Neural cell (in vitro differentiated cells): ENCODE measurements around the gene GRIA3. TPM values are rescaled to one million over a fixed set of nuclear protein-coding genes. Genes with fewer than 3 reads are reported as not detected.

Experiments
- H2AFZ ChIP-seq: fragments of 200-600, 300-800 bp; sonication (generic), shearing (Covaris generic); 2 replicates; pipeline ENCODE4 v1.6.0; 2014; ENCODE audit warnings: low read depth, mild to moderate bottlenecking, antibody characterized with exemption, low read length, moderate library complexity
- H3F3A ChIP-seq: fragments of 200-600 bp; shearing (Covaris generic); 2 replicates; pipeline ENCODE4 v1.6.1; 2016; ENCODE audit warnings: mild to moderate bottlenecking, moderate library complexity, mixed read lengths, antibody characterized with exemption, low read length; ENCODE audit not compliant: insufficient read depth, poor library complexity, severe bottlenecking
- H3K27ac ChIP-seq: fragments of 200-600, 300-800 bp; sonication (generic), shearing (Covaris generic); 2 replicates; pipeline ENCODE4 v1.5.1; 2014; ENCODE audit warnings: mild to moderate bottlenecking, low read length, moderate library complexity
- H3K27me3 ChIP-seq: fragments of 300-800, 200-600 bp; sonication (generic), shearing (Covaris generic); 2 replicates; pipeline ENCODE4 v1.6.0; 2014; ENCODE audit warnings: mild to moderate bottlenecking, low read depth, low read length, moderate library complexity; ENCODE audit not compliant: insufficient read depth
- H3K36me3 ChIP-seq: fragments of 300-800, 200-600 bp; sonication (generic), shearing (Covaris generic); 2 replicates; pipeline ENCODE4 v1.5.1; 2014; ENCODE audit warnings: mild to moderate bottlenecking, antibody characterized with exemption, low read length, moderate library complexity; ENCODE audit not compliant: insufficient read depth
- H3K4me2 ChIP-seq: fragments of 300-800, 200-600 bp; sonication (generic), shearing (Covaris generic); 2 replicates; pipeline ENCODE4 v1.6.0; 2014; ENCODE audit warnings: mild to moderate bottlenecking, low read length
- H3K4me3 ChIP-seq: fragments of 300-800, 200-600 bp; sonication (generic), shearing (Covaris generic); 2 replicates; pipeline ENCODE4 v1.5.1; 2014; ENCODE audit warnings: mild to moderate bottlenecking, low read length, moderate library complexity
- H3K79me2 ChIP-seq: fragments of 200-600 bp; shearing (Covaris generic); replicated peaks from 2 replicates; pipeline ENCODE4 v1.6.0; 2014; ENCODE audit warnings: mild to moderate bottlenecking, low read length, moderate library complexity; ENCODE audit not compliant: insufficient read depth
- H3K9ac ChIP-seq: fragments of 300-800, 200-600 bp; sonication (generic), shearing (Covaris generic); 2 replicates; pipeline ENCODE4 v1.6.1; 2016; ENCODE audit warnings: mild to moderate bottlenecking, low read length, mixed read lengths
- H3K9me2 ChIP-seq: fragments of 200-600 bp; shearing (Covaris generic); 2 replicates; pipeline ENCODE4 v1.6.1; 2016; ENCODE audit warnings: mild to moderate bottlenecking, low read length, mixed read lengths; ENCODE audit not compliant: insufficient read depth
- H3K9me3 ChIP-seq: fragments of 200-600, 300-800 bp; sonication (generic), shearing (Covaris generic); 2 replicates; pipeline ENCODE4 v1.6.1; 2016; ENCODE audit warnings: mild to moderate bottlenecking, mixed run types, low read length, moderate library complexity, mixed read lengths
- H4K20me1 ChIP-seq: fragments of 200-600 bp; shearing (Covaris generic); 2 replicates; pipeline ENCODE4 v1.6.1; 2016; ENCODE audit warnings: mild to moderate bottlenecking, mixed run types; ENCODE audit not compliant: insufficient read depth
- CTCF ChIP-seq: fragments of 450-650 bp; IDR thresholded peaks from 2 replicates; pipeline ENCODE4 v1.5.1; 2014; ENCODE audit warnings: antibody characterized with exemption, mild to moderate bottlenecking, moderate library complexity; ENCODE audit not compliant: poor library complexity, severe bottlenecking
- EP300 ChIP-seq: fragments of 450-650 bp; conservative IDR thresholded peaks from 2 replicates; pipeline ENCODE4 v1.6.1; 2014; ENCODE audit warnings: antibody characterized with exemption, mild to moderate bottlenecking, moderate library complexity; ENCODE audit not compliant: poor library complexity, severe bottlenecking
- EZH2 ChIP-seq: fragments of 200-600, 300-800 bp; shearing (Covaris generic), sonication (generic); IDR thresholded peaks from 2 replicates; pipeline ENCODE4 v1.6.1; 2014; ENCODE audit warnings: antibody characterized with exemption, low read length, borderline replicate concordance, mild to moderate bottlenecking; ENCODE audit not compliant: insufficient read depth, poor library complexity, severe bottlenecking
- POLR2AphosphoS5 ChIP-seq: IDR thresholded peaks from 2 replicates; pipeline ENCODE4 v1.6.1; 2012
- REST ChIP-seq: IDR thresholded peaks from 2 replicates; pipeline ENCODE4 v1.6.1; 2012; ENCODE audit warnings: borderline replicate concordance
- SMC3 ChIP-seq: fragments of 450-650 bp; conservative IDR thresholded peaks from 2 replicates; pipeline ENCODE4 v1.6.1; 2014; ENCODE audit warnings: antibody characterized with exemption, mild to moderate bottlenecking, moderate library complexity; ENCODE audit not compliant: poor library complexity
- TAF1 ChIP-seq: IDR thresholded peaks from 2 replicates; pipeline ENCODE4 v1.6.1; 2012; ENCODE audit warnings: low read depth
- polyA plus RNA-seq: library from polyadenylated mRNA; depleted of rRNA; stranded (reverse); fragments of >200 nt; gene quantifications from 2 replicates; pipeline ENCODE4 v1.2.3, GENCODE V29; 2014

GRIA3 gene
- polyA plus RNA-seq, 1 donor from 2014 or later: 7.8 TPM

- no peaks in the 10 kb centered on the region for H3K27me3 ChIP-seq
- TF ChIP-seq POLR2AphosphoS5 (no peak), CTCF (no peak), SMC3 (no peak), TAF1 (no peak), REST (no peak), EP300 (no peak), EZH2 (no peak)
- H3F3A ChIP-seq: no peaks in the 10 kb centered on the region
- H3K4me2 ChIP-seq: no peak overlapping the region
- no peaks in the 10 kb centered on the region for H3K79me2 ChIP-seq
- no peak overlapping the region for H2AFZ ChIP-seq
- H3K9me2 ChIP-seq: no peaks in the 10 kb centered on the region
- H3K9me3 ChIP-seq: no peaks in the 10 kb centered on the region
- no peaks in the 10 kb centered on the region for H4K20me1 ChIP-seq
- no peak overlapping the region for H3K27ac ChIP-seq
- no peak overlapping the region for H3K4me3 ChIP-seq
- H3K9ac ChIP-seq: no peak overlapping the region
- no peaks in the 10 kb centered on the region for H3K36me3 ChIP-seq
Measured at GRCh38 chrX:123337886-123338639, 154.0 kb downstream of the GRIA3 start.

GRCh38 chrX:123339221-123339905 is 155.3 kb downstream of the GRIA3 start:
- H2AFZ ChIP-seq: no peak overlapping the region
- H3K9me3 ChIP-seq: no peaks in the 10 kb centered on the region
- H3K4me2 ChIP-seq: no peak overlapping the region
- TF ChIP-seq CTCF (no peak), EZH2 (no peak)
- no peaks in the 10 kb centered on the region for H4K20me1 ChIP-seq
- no peak overlapping the region for H3K9ac ChIP-seq
- no peaks in the 10 kb centered on the region for H3K79me2 ChIP-seq
- no peak overlapping the region for H3K4me3 ChIP-seq
- no peaks in the 10 kb centered on the region for H3K9me2 ChIP-seq
- H3F3A ChIP-seq: no peaks in the 10 kb centered on the region
- H3K27ac ChIP-seq: no peak overlapping the region
- no peaks in the 10 kb centered on the region for H3K27me3 ChIP-seq
- H3K36me3 ChIP-seq: no peaks in the 10 kb centered on the region
